Cardiac fibroblast (primary cell): ENCODE results near the gene UBQLN4.

Experiments used
- DNase-seq, 2 donors: peaks; one replicate each; pipeline versions ENCODE4 v3.0.0 to v3.0.0-alpha.2; 2010; ENCODE audit warnings: low read depth in 2 of 2
- H3K4me3 ChIP-seq, 2 donors: replicated peaks in 1 of 2; 1 replicate in 1 of 2; 2 replicates in 1 of 2; pipeline ENCODE4 v1.5.1; 2011; ENCODE audit warnings: low read depth in 2 of 2, low read length in 2 of 2, mild to moderate bottlenecking in 2 of 2, moderate library complexity in 1 of 2
- TF ChIP-seq, protein P1 (sequence below): IDR thresholded peaks from one replicate; pipeline ENCODE4 v1.5.1; 2011; ENCODE audit warnings: low read depth, mild to moderate bottlenecking, low read length, inconsistent platforms

UBQLN4 gene

DNA sequence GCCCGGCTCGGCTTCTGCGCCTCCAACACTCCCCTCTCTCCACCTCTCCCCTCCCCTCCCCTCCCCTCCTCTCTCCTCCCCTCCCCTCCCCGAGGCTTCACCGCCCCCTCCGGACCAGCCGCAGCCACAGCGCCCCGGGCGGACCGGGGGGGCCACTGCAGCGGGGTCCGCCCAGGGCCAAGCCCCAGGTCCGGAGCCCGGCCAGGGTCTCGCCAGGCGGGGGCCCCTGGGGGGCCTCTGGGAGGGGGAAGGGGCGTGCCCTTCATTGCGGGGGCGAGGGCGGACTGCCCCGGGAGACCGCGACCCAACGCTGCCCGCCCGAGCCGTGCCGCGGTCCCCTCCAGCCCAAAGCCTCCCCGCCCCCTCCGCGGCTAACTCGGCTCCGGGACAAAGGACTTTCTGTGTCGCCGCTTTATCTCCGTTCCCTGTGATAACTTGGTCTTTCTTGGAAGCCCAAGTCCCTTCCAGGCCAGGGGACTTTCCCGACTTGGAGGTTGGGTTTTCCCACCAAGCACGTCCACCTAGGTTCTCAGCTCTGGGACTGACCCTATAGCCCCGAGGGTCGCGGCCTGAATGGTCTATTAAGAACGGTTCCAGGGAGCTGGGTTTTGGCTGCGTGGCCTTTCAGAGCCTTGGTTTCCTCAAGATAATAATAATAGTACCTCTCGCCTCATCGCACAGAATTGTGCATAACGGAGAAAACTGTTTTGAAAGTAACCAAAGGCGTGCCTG is at the start of gene UBQLN4:
Gene UBQLN4 (minus strand): TSS at position 31 of the 732 bp plus-strand sequence. CDS start 97 bp downstream, outside the sequence.
- H3K4me3 ChIP-seq, result peak within 1 kb of the TSS; percentile 96 to 97
- TF ChIP-seq, protein P1, sequence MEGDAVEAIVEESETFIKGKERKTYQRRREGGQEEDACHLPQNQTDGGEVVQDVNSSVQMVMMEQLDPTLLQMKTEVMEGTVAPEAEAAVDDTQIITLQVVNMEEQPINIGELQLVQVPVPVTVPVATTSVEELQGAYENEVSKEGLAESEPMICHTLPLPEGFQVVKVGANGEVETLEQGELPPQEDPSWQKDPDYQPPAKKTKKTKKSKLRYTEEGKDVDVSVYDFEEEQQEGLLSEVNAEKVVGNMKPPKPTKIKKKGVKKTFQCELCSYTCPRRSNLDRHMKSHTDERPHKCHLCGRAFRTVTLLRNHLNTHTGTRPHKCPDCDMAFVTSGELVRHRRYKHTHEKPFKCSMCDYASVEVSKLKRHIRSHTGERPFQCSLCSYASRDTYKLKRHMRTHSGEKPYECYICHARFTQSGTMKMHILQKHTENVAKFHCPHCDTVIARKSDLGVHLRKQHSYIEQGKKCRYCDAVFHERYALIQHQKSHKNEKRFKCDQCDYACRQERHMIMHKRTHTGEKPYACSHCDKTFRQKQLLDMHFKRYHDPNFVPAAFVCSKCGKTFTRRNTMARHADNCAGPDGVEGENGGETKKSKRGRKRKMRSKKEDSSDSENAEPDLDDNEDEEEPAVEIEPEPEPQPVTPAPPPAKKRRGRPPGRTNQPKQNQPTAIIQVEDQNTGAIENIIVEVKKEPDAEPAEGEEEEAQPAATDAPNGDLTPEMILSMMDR, result peak; percentile 25
- peak; percentile 84 to 94 for DNase-seq

DNA sequence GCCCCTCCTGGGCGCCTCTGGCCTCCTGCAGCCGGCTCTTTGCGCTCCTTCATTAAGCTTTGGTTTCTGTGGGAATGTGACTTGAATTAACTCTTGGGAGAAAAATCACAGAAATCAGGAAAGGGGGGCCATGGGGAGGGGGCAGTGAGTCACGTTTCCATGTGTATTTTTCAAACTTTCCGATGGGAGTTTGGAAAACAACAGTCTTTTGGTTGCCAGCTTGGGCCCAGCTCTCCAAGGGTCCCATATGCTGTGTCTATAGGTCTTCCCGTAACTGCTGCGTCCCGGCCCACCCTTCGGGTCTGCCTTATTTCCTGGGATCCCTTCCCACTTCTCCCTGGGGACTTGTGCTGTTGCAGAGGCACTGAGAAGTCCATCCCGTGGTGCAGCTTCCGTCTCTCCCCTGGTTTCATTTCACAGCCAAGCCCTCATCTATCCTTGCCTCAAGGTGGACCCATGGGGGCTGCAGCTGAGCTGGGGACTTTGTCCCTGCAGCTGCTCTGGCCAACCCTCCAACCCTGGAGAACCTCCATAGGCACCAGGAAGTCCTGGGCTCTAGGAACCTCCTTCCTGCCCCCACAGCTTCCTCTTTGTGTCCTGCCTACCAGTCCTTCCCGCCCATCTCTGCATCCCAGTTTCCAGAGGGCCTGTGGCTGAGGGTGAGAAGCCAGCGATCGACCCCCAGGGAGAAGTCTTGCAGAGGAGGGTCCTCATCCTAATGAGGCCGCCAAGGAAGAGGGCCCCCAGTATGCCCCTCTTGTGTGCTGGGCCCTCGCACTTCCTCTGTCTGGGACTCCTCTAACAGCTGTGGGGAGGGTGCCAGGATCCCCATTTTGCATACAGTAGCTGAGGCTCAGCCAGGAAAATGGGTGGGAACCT is 49.3 kb upstream of the UBQLN4 start:
- peak in 1 of 2 donors; percentile 61 for DNase-seq
- TF ChIP-seq, protein P1, result no peak
- H3K4me3 ChIP-seq, result no peak overlapping the region

GRCh38 chr1:156101880-156102279 is 48.3 kb upstream of the UBQLN4 start:
- no peak overlapping the region for H3K4me3 ChIP-seq
- TF ChIP-seq, protein P1, result no peak
- DNase-seq, result no peak

DNA sequence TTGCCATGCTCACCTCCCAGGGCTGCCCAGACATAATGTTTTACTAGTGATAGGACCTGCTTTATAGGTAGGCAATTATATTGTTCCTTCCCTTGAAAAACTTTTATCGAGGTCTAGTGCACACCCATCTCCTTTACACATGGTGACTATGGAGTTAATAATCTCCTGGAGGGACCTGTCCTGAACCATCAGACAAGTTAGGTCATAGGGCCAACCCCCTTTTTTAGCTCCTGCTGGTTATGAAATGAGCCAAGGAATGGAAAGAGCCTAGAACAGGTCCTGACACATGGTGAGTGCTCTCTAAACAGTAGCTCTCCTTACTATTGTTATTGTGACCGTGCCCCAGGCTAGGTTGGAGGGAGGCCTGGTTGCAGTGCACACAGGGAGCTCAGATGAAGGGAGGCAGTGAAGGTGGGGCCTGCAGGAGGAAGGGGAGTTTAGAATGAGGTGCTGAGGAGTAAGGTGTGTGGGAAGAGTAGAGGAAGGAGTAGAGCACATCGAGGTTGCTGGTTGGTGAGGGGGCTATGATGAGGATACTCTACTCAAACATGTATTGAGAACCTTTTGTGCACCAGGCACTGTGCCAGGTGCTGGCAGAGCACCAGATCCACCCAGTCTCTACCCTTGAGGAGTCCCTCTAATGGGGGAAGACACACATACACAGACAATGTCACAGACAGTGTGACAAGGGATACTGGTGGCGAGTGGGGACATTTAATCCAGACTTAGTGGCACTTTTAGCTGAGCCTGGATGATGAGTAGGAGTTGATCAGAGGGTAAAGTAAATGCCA is 46.8 kb upstream of the UBQLN4 start:
- TF ChIP-seq, protein P1, result no peak
- H3K4me3 ChIP-seq, result no peak overlapping the region
- DNase-seq, result no peak

DNA sequence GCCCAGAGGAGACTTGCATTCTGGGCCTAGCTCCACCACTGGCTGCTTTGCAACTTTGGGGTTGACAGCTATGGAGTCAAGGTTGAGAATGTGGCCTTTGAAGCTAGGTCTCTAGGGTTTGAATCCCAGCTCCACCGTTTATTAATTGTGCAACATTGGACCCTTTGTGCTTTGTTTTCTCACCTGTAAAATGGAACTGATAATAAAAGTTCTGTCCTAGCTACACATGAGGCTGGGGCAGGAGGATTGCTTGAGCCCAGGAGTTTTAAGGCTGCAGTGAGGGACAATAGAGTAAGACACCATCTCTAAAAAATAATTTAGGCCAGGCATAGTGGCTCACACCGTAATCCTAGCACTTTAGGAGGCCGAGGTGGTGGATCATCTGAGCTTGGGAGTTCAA is 45.7 kb upstream of the UBQLN4 start:
- no peak overlapping the region for H3K4me3 ChIP-seq
- no peak for DNase-seq
- TF ChIP-seq, protein P1, result no peak

DNA sequence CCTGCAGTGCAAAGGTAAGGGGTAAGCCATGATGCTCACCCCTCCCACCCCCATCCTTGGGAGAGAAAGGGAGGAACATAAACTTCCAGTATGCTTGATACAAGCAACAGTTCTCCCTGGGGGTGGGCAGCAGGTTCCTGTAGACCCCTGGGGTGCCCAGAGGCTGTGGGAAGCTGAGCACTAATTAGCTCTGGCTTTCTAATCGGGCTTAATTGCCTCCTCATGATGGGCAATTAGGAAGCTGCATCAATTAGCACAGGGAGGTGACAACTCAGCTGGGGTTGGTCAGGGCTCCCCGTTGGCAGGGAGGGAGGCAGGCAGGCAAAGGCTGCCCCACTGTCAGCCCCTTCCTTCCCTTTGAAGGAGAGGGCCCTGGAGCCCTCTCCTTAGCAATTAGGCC is 45.2 kb upstream of the UBQLN4 start:
- TF ChIP-seq, protein P1, result no peak
- DNase-seq, result no peak
- H3K4me3 ChIP-seq, result no peak overlapping the region
